ENCODE measurements around the gene BRWD1.

Gene BRWD1

GRCh38 chr21:39349211-39350093 lies 36.0 kb upstream of the BRWD1 start:
- H3K36me3 ChIP-seq, result peaks cover 40% of the 10 kb centered on the region
- no peak for TF ChIP-seq CTCF (IDR thresholded peaks at IDR 0.05; ENCODE audit: low read depth, low read length)
- H3K4me3 ChIP-seq (ENCODE audit: low read depth, low read length), result peak overlapping the region; percentile 58
- no peaks in the 10 kb centered on the region for H3K9me3 ChIP-seq (ENCODE audit: severe bottlenecking)
- DNase-seq, result peak; percentile 100
- H3K27me3 ChIP-seq (ENCODE audit: insufficient read depth, low read depth, severe bottlenecking), result no peaks in the 10 kb centered on the region
- peak overlapping the region; percentile 91 for H3K27ac ChIP-seq

DNA sequence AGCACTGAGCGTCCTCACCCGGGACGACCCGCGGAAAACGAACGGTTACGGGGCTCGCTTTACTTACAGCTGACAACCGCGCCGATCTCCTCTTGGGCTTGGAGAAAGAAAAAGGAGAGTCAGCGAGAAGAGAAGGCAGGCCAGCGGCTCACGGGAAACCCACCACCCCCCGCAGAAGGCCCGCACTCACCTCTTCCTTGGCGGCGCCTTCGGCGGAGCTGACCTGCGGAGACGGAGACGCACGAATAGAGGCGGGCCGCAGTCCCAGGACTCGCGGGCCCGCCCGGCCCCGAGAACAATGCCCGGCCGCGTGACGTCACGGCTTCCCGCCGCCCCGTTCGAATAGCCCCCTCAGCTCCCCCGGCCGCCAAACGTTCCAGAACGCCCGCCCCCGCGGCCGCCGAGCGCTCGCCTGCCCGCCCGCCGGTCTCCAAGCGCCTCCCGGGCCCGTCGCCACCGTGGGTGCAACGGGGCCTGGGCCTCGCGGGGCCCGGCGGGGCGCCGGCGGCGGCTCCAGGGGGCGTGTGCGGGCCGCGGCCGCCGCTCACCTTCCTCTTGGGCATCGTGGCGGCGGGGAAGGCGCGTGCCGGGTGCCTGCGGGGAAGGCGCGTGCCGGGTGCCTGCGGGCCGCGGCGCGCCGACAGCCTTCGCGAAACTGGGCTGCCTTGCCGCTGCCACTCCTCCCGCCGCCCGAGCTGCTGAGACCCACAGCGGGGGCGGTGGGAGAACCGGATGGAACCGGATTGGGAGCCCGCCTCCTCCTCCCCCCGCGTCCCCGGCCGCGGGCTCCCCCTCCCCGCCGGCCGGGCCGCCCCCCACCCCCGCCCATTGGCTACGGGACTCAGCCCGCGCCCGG lies 35.2 kb upstream of the BRWD1 start, which contains the start of gene HMGN1:
Gene HMGN1, minus strand, starts transcription at position 734 of the 856 bp plus-strand sequence. Its CDS starts 171 bp downstream, at position 563.
- Histone ChIP-seq H3K36me3 (peaks cover 49% of the 10 kb centered on the region), H3K9me3 (ENCODE audit: severe bottlenecking) (no peaks in the 10 kb centered on the region), H3K27ac (peak within 1 kb of the TSS; percentile 94), H3K4me3 (ENCODE audit: low read depth, low read length) (peak within 1 kb of the TSS; percentile 100), H3K27me3 (ENCODE audit: insufficient read depth, low read depth, severe bottlenecking) (no peaks in the 10 kb centered on the region)
- no peak for TF ChIP-seq CTCF (IDR thresholded peaks at IDR 0.05; ENCODE audit: low read depth, low read length)
- peak; percentile 96 for DNase-seq

DNA sequence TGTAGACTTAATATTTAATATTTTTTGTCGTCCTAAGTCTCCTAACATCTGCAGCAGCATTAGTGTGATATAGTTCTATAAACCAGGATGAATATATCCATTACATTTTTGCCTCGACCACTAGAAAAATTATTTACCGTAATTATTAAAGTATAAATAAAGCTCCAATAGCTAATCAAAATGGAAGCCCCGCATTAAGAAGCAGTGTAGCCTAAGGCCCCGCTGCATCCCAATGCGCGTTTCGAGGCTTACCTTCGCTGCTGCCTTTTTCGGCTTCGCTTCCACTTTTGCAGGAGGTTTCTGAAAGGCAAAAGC lies 34.6 kb upstream of the BRWD1 start:
- H3K27ac ChIP-seq, result peak overlapping the region; percentile 94
- TF ChIP-seq CTCF (IDR thresholded peaks at IDR 0.05; ENCODE audit: low read depth, low read length), result no peak

GRCh38 chr21:39347537-39347936 lies 34.1 kb upstream of the BRWD1 start:
- Histone ChIP-seq H3K4me3 (ENCODE audit: low read depth, low read length) (peak overlapping the region; percentile 100), H3K27ac (peak overlapping the region; percentile 94), H3K9me3 (ENCODE audit: severe bottlenecking) (no peaks in the 10 kb centered on the region), H3K27me3 (ENCODE audit: insufficient read depth, low read depth, severe bottlenecking) (no peaks in the 10 kb centered on the region), H3K36me3 (peaks cover 57% of the 10 kb centered on the region)
- no peak for DNase-seq
- no peak for TF ChIP-seq CTCF (IDR thresholded peaks at IDR 0.05; ENCODE audit: low read depth, low read length)

More for the DNA sequence above, 34.6 kb upstream of the BRWD1 start:
- Histone ChIP-seq H3K36me3 (peaks cover 55% of the 10 kb centered on the region), H3K4me3 (ENCODE audit: low read depth, low read length) (peak overlapping the region; percentile 100), H3K27me3 (ENCODE audit: insufficient read depth, low read depth, severe bottlenecking) (no peaks in the 10 kb centered on the region), H3K9me3 (ENCODE audit: severe bottlenecking) (no peaks in the 10 kb centered on the region)
- no peak for DNase-seq

- Histone ChIP-seq H3K9me3 (ENCODE audit: severe bottlenecking) (no peaks in the 10 kb centered on the region), H3K27me3 (ENCODE audit: insufficient read depth, low read depth, severe bottlenecking) (no peaks in the 10 kb centered on the region), H3K27ac (no peak overlapping the region), H3K36me3 (peaks cover 63% of the 10 kb centered on the region), H3K4me3 (ENCODE audit: low read depth, low read length) (peak overlapping the region; percentile 100)
- no peak for DNase-seq
- TF ChIP-seq CTCF (IDR thresholded peaks at IDR 0.05; ENCODE audit: low read depth, low read length), result no peak
These were observed 33.4 kb upstream of the BRWD1 start for GRCh38 chr21:39346671-39347331.
